GM23338 (cell line): ENCODE data around the gene GALNT13. TPM values are rescaled to one million over a fixed set of nuclear protein-coding genes. Genes with fewer than 3 reads are reported as not detected.
A peak's percentile ranks its signal among the peaks of the same experiment; 100 is the strongest.

Experiments
- ATAC-seq: fragments of 200-7000 bp; cut with Tn5 transposase; 3 replicates; pipeline ENCODE4 v1.9.1; 2020
- DNase-seq: peaks from one replicate; pipeline ENCODE4 v3.0.0-alpha.2; 2015; ENCODE audit warnings: low spot score
- H2AFZ ChIP-seq: fragments of 200-600 bp; sonication (generic); 2 replicates; pipeline ENCODE4 v1.8.0; 2016; ENCODE audit warnings: antibody characterized with exemption, mild to moderate bottlenecking, moderate library complexity
- H3F3A ChIP-seq: fragments of 200-600 bp; sonication (generic); replicated peaks from 2 replicates; pipeline ENCODE4 v1.8.0; 2017; ENCODE audit warnings: antibody characterized with exemption, mixed run types, low read depth
- H3K27ac ChIP-seq: fragments of 200-600 bp; sonication (generic); 2 replicates; pipeline ENCODE4 v1.6.1; 2016; ENCODE audit warnings: low read depth
- H3K27me3 ChIP-seq: fragments of 200-600 bp; sonication (generic); 2 replicates; pipeline ENCODE4 v1.8.0; 2016; ENCODE audit warnings: mild to moderate bottlenecking, mixed run types, moderate library complexity; ENCODE audit not compliant: insufficient read depth
- H3K36me3 ChIP-seq: fragments of 200-600 bp; sonication (generic); 2 replicates; pipeline ENCODE4 v1.8.0; 2016; ENCODE audit warnings: mild to moderate bottlenecking; ENCODE audit not compliant: insufficient read depth
- H3K4me1 ChIP-seq: fragments of 200-600 bp; sonication (generic); 2 replicates; pipeline ENCODE4 v1.8.0; 2016; ENCODE audit warnings: mild to moderate bottlenecking, moderate library complexity; ENCODE audit not compliant: insufficient read depth
- H3K4me2 ChIP-seq: fragments of 200-600 bp; sonication (generic); 2 replicates; pipeline ENCODE4 v1.7.1; 2017; ENCODE audit warnings: mixed run types
- H3K4me3 ChIP-seq: fragments of 200-600 bp; sonication (generic); 2 replicates; pipeline ENCODE4 v1.6.1; 2016; ENCODE audit warnings: mixed run types
- H3K79me2 ChIP-seq: fragments of 200-600 bp; sonication (generic); replicated peaks from 2 replicates; pipeline ENCODE4 v1.8.0; 2017; ENCODE audit warnings: mild to moderate bottlenecking; ENCODE audit not compliant: insufficient read depth
- H3K9me2 ChIP-seq: fragments of 200-600 bp; sonication (generic); 2 replicates; pipeline ENCODE4 v1.8.0; 2017; ENCODE audit not compliant: insufficient read depth
- H4K20me1 ChIP-seq: fragments of 200-600 bp; sonication (generic); replicated peaks from 2 replicates; pipeline ENCODE4 v1.8.0; 2017; ENCODE audit warnings: mild to moderate bottlenecking; ENCODE audit not compliant: insufficient read depth
- H3K27ac Mint-ChIP-seq: 2 replicates; pipeline ENCODE4 v1.8.0; 2020; ENCODE audit warnings: inconsistent platforms, mild to moderate bottlenecking, moderate library complexity, mixed read lengths
- H3K27me3 Mint-ChIP-seq: 3 replicates; pipeline ENCODE4 v1.8.0; 2022; ENCODE audit warnings: low read depth, mild to moderate bottlenecking, moderate library complexity, mixed read lengths, inconsistent platforms; ENCODE audit not compliant: insufficient read depth, poor library complexity
- H3K36me3 Mint-ChIP-seq: 3 replicates; pipeline ENCODE4 v1.8.0; 2021; ENCODE audit warnings: low read depth, mild to moderate bottlenecking, inconsistent platforms, moderate library complexity, mixed read lengths
- H3K4me1 Mint-ChIP-seq: 3 replicates; pipeline ENCODE4 v1.8.0; 2020; ENCODE audit warnings: mild to moderate bottlenecking, inconsistent platforms, mixed read lengths
- H3K4me3 Mint-ChIP-seq: 3 replicates; pipeline ENCODE4 v1.8.0; 2021; ENCODE audit warnings: moderate library complexity, mild to moderate bottlenecking, inconsistent platforms, mixed read lengths
- H3K9me3 Mint-ChIP-seq: 3 replicates; pipeline ENCODE4 v1.8.0; 2020; ENCODE audit warnings: moderate library complexity, mild to moderate bottlenecking, inconsistent platforms, mixed read lengths
- EZH2 ChIP-seq: fragments of 200-600 bp; sonication (generic); IDR thresholded peaks from one replicate; pipeline ENCODE4 v1.8.0; 2017; ENCODE audit warnings: antibody characterized with exemption, mild to moderate bottlenecking, low read depth; ENCODE audit not compliant: unreplicated experiment
- EZH2phosphoT487 ChIP-seq: fragments of 200-600 bp; sonication (generic); IDR thresholded peaks from one replicate; pipeline ENCODE4 v1.8.1; 2018; ENCODE audit warnings: antibody characterized with exemption; ENCODE audit not compliant: unreplicated experiment
- JUNB ChIP-seq: IDR thresholded peaks from one replicate; pipeline ENCODE4 v1.6.1; 2016; ENCODE audit warnings: antibody characterized with exemption; ENCODE audit not compliant: unreplicated experiment
- POLR2AphosphoS5 ChIP-seq: IDR thresholded peaks from 2 replicates; pipeline ENCODE4 v1.6.1; 2016; ENCODE audit warnings: antibody characterized with exemption, low read depth
- STAT1 ChIP-seq: IDR thresholded peaks from one replicate; pipeline ENCODE4 v1.6.1; 2016; ENCODE audit warnings: antibody characterized with exemption; ENCODE audit not compliant: unreplicated experiment
- ZNF114 ChIP-seq: fragments of 250-450 bp; sonication (Bioruptor Pico); IDR thresholded peaks from 2 replicates; pipeline ENCODE4 v1.5.0; 2020; ENCODE audit warnings: mild to moderate bottlenecking, moderate library complexity
- ZNF331 ChIP-seq: fragments of 250-450 bp; sonication (Bioruptor Pico); IDR thresholded peaks from 2 replicates; pipeline ENCODE4 v1.5.0; 2020; ENCODE audit warnings: low read depth, mild to moderate bottlenecking, moderate library complexity
- polyA plus RNA-seq: library from polyadenylated mRNA; unstranded; fragments of >200 nt; fragmentation: Nextera tagmentation; extraction: Ambion mirVana; gene quantifications from 2 replicates; pipeline ENCODE4 v1.2.1, GENCODE V29; 2016
- total RNA-seq: library from RNA; depleted of rRNA; stranded (reverse); fragments of >200 nt; shearing (Covaris generic); gene quantifications from 2 replicates; pipeline ENCODE4 v1.2.3, GENCODE V29; 2014
- TF ChIP-seq, protein P1 (sequence below): fragments of 250-450 bp; sonication (Bioruptor Pico); IDR thresholded peaks from 2 replicates; pipeline ENCODE4 v1.5.0; 2020; ENCODE audit warnings: mild to moderate bottlenecking, moderate library complexity
- TF ChIP-seq, protein P2 (sequence below): IDR thresholded peaks from 2 replicates; pipeline ENCODE4 v1.6.1; 2016; ENCODE audit warnings: antibody characterized with exemption
- TF ChIP-seq, protein P3 (sequence below), 2 experiments: fragments of 200-600 bp in 1 of 2; sonication (generic) in 1 of 2; conservative IDR thresholded peaks; 2 replicates each; pipeline versions ENCODE4 v1.5.1 to v1.6.1; 2016 to 2017; ENCODE audit warnings: antibody characterized with exemption in 2 of 2, low read depth in 2 of 2, mild to moderate bottlenecking in 2 of 2, moderate library complexity in 1 of 2
- TF ChIP-seq, protein P4 (sequence below): IDR thresholded peaks from one replicate; pipeline ENCODE4 v1.6.1; 2018; ENCODE audit warnings: antibody characterized with exemption; ENCODE audit not compliant: unreplicated experiment

GALNT13 gene
- total and polyA plus RNA-seq, 2 experiments from 2014 or later: 3.5 to 5.2 TPM

DNA sequence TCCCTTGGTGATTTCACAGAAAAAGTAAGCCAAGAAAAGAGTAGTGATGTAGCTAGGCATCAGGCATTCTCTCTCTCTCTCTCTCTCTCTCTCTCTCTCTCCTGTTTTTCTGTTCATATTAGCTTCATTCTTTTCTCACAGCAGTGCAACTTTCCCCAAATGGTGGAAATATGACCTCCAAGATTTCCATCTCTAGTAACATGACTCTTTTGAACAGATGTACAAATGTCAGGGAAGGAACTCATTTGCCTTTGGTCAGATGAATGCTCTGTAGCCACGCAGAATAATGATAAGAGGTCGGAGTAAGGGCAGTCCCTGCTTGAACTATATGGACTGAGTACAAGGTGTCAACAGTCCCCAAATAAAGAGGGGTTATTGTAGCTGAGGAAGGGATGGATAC lies 316.2 kb downstream of the GALNT13 start (continued):
- TF ChIP-seq, protein P1, sequence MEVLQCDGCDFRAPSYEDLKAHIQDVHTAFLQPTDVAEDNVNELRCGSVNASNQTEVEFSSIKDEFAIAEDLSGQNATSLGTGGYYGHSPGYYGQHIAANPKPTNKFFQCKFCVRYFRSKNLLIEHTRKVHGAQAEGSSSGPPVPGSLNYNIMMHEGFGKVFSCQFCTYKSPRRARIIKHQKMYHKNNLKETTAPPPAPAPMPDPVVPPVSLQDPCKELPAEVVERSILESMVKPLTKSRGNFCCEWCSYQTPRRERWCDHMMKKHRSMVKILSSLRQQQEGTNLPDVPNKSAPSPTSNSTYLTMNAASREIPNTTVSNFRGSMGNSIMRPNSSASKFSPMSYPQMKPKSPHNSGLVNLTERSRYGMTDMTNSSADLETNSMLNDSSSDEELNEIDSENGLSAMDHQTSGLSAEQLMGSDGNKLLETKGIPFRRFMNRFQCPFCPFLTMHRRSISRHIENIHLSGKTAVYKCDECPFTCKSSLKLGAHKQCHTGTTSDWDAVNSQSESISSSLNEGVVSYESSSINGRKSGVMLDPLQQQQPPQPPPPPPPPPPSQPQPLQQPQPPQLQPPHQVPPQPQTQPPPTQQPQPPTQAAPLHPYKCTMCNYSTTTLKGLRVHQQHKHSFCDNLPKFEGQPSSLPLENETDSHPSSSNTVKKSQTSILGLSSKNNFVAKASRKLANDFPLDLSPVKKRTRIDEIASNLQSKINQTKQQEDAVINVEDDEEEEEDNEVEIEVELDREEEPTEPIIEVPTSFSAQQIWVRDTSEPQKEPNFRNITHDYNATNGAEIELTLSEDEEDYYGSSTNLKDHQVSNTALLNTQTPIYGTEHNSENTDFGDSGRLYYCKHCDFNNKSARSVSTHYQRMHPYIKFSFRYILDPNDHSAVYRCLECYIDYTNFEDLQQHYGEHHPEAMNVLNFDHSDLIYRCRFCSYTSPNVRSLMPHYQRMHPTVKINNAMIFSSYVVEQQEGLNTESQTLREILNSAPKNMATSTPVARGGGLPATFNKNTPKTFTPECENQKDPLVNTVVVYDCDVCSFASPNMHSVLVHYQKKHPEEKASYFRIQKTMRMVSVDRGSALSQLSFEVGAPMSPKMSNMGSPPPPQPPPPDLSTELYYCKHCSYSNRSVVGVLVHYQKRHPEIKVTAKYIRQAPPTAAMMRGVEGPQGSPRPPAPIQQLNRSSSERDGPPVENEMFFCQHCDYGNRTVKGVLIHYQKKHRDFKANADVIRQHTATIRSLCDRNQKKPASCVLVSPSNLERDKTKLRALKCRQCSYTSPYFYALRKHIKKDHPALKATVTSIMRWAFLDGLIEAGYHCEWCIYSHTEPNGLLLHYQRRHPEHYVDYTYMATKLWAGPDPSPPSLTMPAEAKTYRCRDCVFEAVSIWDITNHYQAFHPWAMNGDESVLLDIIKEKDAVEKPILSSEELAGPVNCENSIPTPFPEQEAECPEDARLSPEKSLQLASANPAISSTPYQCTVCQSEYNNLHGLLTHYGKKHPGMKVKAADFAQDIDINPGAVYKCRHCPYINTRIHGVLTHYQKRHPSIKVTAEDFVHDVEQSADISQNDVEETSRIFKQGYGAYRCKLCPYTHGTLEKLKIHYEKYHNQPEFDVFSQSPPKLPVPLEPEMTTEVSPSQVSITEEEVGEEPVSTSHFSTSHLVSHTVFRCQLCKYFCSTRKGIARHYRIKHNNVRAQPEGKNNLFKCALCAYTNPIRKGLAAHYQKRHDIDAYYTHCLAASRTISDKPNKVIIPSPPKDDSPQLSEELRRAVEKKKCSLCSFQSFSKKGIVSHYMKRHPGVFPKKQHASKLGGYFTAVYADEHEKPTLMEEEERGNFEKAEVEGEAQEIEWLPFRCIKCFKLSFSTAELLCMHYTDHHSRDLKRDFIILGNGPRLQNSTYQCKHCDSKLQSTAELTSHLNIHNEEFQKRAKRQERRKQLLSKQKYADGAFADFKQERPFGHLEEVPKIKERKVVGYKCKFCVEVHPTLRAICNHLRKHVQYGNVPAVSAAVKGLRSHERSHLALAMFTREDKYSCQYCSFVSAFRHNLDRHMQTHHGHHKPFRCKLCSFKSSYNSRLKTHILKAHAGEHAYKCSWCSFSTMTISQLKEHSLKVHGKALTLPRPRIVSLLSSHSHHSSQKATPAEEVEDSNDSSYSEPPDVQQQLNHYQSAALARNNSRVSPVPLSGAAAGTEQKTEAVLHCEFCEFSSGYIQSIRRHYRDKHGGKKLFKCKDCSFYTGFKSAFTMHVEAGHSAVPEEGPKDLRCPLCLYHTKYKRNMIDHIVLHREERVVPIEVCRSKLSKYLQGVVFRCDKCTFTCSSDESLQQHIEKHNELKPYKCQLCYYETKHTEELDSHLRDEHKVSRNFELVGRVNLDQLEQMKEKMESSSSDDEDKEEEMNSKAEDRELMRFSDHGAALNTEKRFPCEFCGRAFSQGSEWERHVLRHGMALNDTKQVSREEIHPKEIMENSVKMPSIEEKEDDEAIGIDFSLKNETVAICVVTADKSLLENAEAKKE (CRISPR knock-in tag): no peak

DNA sequence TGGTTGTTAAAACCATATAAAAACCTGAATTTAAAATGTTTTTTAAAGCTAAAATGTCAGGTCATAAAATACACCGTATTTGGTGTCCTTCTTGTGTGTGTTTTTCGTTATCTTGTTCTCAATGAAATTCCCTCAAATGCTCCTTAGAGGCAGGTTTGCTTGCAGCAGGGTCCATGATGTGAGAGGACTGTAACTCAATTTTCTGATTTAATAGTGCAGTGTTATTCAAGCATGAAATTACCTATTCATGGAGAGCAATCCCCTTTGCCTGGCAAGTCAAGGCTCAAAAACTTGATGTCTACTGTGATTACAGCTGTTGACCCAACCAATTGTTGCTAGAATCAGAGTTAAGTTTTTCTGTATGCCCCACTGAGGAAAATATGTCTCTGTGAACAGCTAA lies 318.2 kb downstream of the GALNT13 start:
- DNase-seq: no peak
- H3K4me2 ChIP-seq: no peak overlapping the region
- no peaks in the 10 kb centered on the region for H3K36me3 ChIP-seq
- H3K9me2 ChIP-seq: no peaks in the 10 kb centered on the region
- no peaks in the 10 kb centered on the region for H3K27me3 Mint-ChIP-seq
- no peak overlapping the region for H3K4me3 ChIP-seq
- H3K79me2 ChIP-seq: no peaks in the 10 kb centered on the region
- no peaks in the 10 kb centered on the region for H3K27me3 ChIP-seq
- H4K20me1 ChIP-seq: no peaks in the 10 kb centered on the region
- no peak overlapping the region for H3K27ac ChIP-seq
- 0 out of 2 replicates have a peak overlapping the region, but pooled peaks have one; percentile 52 for H3K27ac Mint-ChIP-seq
- H3K4me3 Mint-ChIP-seq: no peak overlapping the region
- peaks cover 6% of the 10 kb centered on the region for H3K9me3 Mint-ChIP-seq
- no peaks in the 10 kb centered on the region for H3K4me1 ChIP-seq
- H3K4me1 Mint-ChIP-seq: peaks cover 6% of the 10 kb centered on the region
- no peaks in the 10 kb centered on the region for H3F3A ChIP-seq
- peaks cover 8% of the 10 kb centered on the region; the same call in 2 of the 3 replicates for H3K36me3 Mint-ChIP-seq
- H2AFZ ChIP-seq: no peak overlapping the region
- no peak for ATAC-seq
- TF ChIP-seq STAT1 (no peak), EZH2phosphoT487 (no peak), POLR2AphosphoS5 (no peak), EZH2 (no peak), JUNB (no peak), ZNF114 (CRISPR knock-in tag) (no peak), ZNF331 (CRISPR knock-in tag) (no peak)
- TF ChIP-seq, protein P2, sequence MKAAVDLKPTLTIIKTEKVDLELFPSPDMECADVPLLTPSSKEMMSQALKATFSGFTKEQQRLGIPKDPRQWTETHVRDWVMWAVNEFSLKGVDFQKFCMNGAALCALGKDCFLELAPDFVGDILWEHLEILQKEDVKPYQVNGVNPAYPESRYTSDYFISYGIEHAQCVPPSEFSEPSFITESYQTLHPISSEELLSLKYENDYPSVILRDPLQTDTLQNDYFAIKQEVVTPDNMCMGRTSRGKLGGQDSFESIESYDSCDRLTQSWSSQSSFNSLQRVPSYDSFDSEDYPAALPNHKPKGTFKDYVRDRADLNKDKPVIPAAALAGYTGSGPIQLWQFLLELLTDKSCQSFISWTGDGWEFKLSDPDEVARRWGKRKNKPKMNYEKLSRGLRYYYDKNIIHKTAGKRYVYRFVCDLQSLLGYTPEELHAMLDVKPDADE: no peak
- TF ChIP-seq, protein P3, sequence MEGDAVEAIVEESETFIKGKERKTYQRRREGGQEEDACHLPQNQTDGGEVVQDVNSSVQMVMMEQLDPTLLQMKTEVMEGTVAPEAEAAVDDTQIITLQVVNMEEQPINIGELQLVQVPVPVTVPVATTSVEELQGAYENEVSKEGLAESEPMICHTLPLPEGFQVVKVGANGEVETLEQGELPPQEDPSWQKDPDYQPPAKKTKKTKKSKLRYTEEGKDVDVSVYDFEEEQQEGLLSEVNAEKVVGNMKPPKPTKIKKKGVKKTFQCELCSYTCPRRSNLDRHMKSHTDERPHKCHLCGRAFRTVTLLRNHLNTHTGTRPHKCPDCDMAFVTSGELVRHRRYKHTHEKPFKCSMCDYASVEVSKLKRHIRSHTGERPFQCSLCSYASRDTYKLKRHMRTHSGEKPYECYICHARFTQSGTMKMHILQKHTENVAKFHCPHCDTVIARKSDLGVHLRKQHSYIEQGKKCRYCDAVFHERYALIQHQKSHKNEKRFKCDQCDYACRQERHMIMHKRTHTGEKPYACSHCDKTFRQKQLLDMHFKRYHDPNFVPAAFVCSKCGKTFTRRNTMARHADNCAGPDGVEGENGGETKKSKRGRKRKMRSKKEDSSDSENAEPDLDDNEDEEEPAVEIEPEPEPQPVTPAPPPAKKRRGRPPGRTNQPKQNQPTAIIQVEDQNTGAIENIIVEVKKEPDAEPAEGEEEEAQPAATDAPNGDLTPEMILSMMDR (conservative IDR thresholded peaks at IDR 0.05; ENCODE audit: low read depth in 2 of 2): no peak
- TF ChIP-seq, protein P4, sequence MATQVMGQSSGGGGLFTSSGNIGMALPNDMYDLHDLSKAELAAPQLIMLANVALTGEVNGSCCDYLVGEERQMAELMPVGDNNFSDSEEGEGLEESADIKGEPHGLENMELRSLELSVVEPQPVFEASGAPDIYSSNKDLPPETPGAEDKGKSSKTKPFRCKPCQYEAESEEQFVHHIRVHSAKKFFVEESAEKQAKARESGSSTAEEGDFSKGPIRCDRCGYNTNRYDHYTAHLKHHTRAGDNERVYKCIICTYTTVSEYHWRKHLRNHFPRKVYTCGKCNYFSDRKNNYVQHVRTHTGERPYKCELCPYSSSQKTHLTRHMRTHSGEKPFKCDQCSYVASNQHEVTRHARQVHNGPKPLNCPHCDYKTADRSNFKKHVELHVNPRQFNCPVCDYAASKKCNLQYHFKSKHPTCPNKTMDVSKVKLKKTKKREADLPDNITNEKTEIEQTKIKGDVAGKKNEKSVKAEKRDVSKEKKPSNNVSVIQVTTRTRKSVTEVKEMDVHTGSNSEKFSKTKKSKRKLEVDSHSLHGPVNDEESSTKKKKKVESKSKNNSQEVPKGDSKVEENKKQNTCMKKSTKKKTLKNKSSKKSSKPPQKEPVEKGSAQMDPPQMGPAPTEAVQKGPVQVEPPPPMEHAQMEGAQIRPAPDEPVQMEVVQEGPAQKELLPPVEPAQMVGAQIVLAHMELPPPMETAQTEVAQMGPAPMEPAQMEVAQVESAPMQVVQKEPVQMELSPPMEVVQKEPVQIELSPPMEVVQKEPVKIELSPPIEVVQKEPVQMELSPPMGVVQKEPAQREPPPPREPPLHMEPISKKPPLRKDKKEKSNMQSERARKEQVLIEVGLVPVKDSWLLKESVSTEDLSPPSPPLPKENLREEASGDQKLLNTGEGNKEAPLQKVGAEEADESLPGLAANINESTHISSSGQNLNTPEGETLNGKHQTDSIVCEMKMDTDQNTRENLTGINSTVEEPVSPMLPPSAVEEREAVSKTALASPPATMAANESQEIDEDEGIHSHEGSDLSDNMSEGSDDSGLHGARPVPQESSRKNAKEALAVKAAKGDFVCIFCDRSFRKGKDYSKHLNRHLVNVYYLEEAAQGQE: no peak
